ENCODE data around the gene NEU3.

DNA sequence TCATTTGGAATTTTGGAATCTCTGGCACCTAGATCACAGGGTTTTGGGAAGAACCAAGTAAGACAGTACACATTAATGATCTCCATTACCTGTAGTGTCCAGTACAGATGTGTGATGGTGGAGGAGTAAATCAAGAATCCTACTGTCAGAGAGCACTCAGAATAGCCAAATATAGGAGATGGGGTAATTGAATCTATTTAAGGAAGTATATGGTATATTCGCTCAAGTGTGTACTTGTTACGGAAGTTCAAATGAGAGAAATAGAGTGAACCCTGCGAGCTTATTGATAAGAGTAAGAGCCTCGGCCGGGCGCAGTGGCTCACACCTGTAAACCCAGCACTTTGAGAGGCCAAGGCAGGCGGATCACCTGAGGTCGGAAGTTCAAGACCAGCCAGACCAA is 37.5 kb upstream of the NEU3 start:
- TF ChIP-seq GATA3 (IDR thresholded peaks at IDR 0.05; ENCODE audit: low read depth, low read length) (no peak), GATA2 (IDR thresholded peaks at IDR 0.05; ENCODE audit: low read depth, low read length) (no peak)
